ENCODE results near the gene VSTM4. TPM values are rescaled to one million over a fixed set of nuclear protein-coding genes. Genes with fewer than 3 reads are reported as not detected.

The VSTM4 gene
- total RNA-seq, 1 experiment from 2014 or later: 0.13 TPM

- BruUV-seq (replicated peaks): no TSS peak
- ChIA-PET CTCF (interaction anchor here (0.6 kb wide), 1 partner anchor 47 kb away, joined by 3 read pairs; no protein-coding TSS in a partner anchor), POLR2A (no interaction called here)
- ATAC-seq (no peak; the same call in 1 of the 2 replicates), DNase-seq (ENCODE audit: low read depth, low spot score) (no peak)
- Histone ChIP-seq H3K4me3 (ENCODE audit: low read depth in 2 of 2, low read length in 2 of 2) (no peak overlapping the region), H3K27me3 (ENCODE audit: control insufficient read depth, insufficient read depth, low read length) (peaks cover 12% of the 10 kb centered on the region), H3K36me3 (ENCODE audit: control insufficient read depth, insufficient read depth, low read length) (no peaks in the 10 kb centered on the region), H3K9me3 (ENCODE audit: control insufficient read depth, insufficient read depth, low read depth, low read length) (no peaks in the 10 kb centered on the region), H3K27ac (ENCODE audit: low read length) (no peak overlapping the region), H3K4me1 (ENCODE audit: control insufficient read depth, insufficient read depth, low read length) (no peaks in the 10 kb centered on the region)
- TF ChIP-seq POLR2AphosphoS5 (IDR thresholded peaks at IDR 0.05; ENCODE audit: low read depth, low read length): no peak
- TF ChIP-seq REST (IDR thresholded peaks at IDR 0.05; ENCODE audit: insufficient read depth in 1 of 2, low read depth in 2 of 2, low read length in 1 of 2): no peak
- TF ChIP-seq, protein P1, sequence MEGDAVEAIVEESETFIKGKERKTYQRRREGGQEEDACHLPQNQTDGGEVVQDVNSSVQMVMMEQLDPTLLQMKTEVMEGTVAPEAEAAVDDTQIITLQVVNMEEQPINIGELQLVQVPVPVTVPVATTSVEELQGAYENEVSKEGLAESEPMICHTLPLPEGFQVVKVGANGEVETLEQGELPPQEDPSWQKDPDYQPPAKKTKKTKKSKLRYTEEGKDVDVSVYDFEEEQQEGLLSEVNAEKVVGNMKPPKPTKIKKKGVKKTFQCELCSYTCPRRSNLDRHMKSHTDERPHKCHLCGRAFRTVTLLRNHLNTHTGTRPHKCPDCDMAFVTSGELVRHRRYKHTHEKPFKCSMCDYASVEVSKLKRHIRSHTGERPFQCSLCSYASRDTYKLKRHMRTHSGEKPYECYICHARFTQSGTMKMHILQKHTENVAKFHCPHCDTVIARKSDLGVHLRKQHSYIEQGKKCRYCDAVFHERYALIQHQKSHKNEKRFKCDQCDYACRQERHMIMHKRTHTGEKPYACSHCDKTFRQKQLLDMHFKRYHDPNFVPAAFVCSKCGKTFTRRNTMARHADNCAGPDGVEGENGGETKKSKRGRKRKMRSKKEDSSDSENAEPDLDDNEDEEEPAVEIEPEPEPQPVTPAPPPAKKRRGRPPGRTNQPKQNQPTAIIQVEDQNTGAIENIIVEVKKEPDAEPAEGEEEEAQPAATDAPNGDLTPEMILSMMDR (IDR thresholded peaks at IDR 0.05): no peak
- TF ChIP-seq TCF7L2 (IDR thresholded peaks at IDR 0.05; ENCODE audit: low read depth, low read length): no peak
- no peak for TF ChIP-seq SIN3A (IDR thresholded peaks at IDR 0.05; ENCODE audit: borderline replicate concordance, insufficient read depth, low read depth, low read length)
- intact Hi-C loops (cut with micrococcal nuclease; ENCODE audit: unreplicated experiment) (no loop called here), in situ Hi-C loops (cut with HindIII; ENCODE audit: low pct_unique_long_range_greater_than_20kb, low sequenced_read_pairs) (no loop called here)
Measured at GRCh38 chr10:49113741-49114141, 1.6 kb downstream of the VSTM4 start.

DNA sequence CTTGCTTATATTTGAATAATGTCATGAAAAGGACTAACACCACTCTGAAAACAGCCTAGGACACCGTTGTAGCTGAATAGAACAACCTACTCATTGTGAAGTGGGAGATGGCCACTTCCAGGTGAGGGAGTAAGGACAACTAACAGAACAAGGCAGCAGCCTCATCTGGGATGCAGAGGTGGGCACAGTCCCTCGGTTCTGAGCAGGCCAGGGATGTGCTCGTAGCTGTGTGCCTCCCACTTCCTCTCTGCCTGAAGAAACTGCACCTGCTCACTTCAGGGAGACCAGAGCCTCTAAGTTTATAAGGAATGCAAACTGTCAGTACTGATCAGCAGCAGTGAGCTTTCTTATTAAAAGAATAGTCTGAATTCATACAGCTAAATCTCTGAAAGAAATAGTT lies 2.5 kb downstream of the VSTM4 start:
- Histone ChIP-seq H3K4me1 (ENCODE audit: control insufficient read depth, insufficient read depth, low read length) (no peaks in the 10 kb centered on the region), H3K36me3 (ENCODE audit: control insufficient read depth, insufficient read depth, low read length) (no peaks in the 10 kb centered on the region), H3K9me3 (ENCODE audit: control insufficient read depth, insufficient read depth, low read depth, low read length) (no peaks in the 10 kb centered on the region), H3K4me3 (ENCODE audit: low read depth in 2 of 2, low read length in 2 of 2) (no peak overlapping the region), H3K27ac (ENCODE audit: low read length) (no peak overlapping the region), H3K27me3 (ENCODE audit: control insufficient read depth, insufficient read depth, low read length) (peaks cover 12% of the 10 kb centered on the region)
- intact Hi-C loops (cut with micrococcal nuclease; ENCODE audit: unreplicated experiment): no loop called here
- no peak for ATAC-seq
- ChIA-PET CTCF (no interaction called here), POLR2A (no interaction called here)
- no peak for DNase-seq (ENCODE audit: low read depth, low spot score)
- no peak for TF ChIP-seq TCF7L2 (IDR thresholded peaks at IDR 0.05; ENCODE audit: low read depth, low read length)
- TF ChIP-seq POLR2AphosphoS5 (IDR thresholded peaks at IDR 0.05; ENCODE audit: low read depth, low read length): no peak
- TF ChIP-seq, protein P1 (IDR thresholded peaks at IDR 0.05): no peak
- TF ChIP-seq SIN3A (IDR thresholded peaks at IDR 0.05; ENCODE audit: borderline replicate concordance, insufficient read depth, low read depth, low read length): no peak
- TF ChIP-seq REST (IDR thresholded peaks at IDR 0.05; ENCODE audit: insufficient read depth in 1 of 2, low read depth in 2 of 2, low read length in 1 of 2): no peak
- no TSS peak for BruUV-seq (replicated peaks)
- in situ Hi-C loops (cut with HindIII; ENCODE audit: low pct_unique_long_range_greater_than_20kb, low sequenced_read_pairs): no loop called here
